ENCODE data around the gene PODXL2.
A peak's percentile ranks its signal among the peaks of the same experiment; 100 is the strongest.
"Not testable (repeated sequence)": the region's sequence is repeated elsewhere in the genome, so short reads cannot be mapped to it uniquely, and the experiment has no call there.

The PODXL2 gene

DNA sequence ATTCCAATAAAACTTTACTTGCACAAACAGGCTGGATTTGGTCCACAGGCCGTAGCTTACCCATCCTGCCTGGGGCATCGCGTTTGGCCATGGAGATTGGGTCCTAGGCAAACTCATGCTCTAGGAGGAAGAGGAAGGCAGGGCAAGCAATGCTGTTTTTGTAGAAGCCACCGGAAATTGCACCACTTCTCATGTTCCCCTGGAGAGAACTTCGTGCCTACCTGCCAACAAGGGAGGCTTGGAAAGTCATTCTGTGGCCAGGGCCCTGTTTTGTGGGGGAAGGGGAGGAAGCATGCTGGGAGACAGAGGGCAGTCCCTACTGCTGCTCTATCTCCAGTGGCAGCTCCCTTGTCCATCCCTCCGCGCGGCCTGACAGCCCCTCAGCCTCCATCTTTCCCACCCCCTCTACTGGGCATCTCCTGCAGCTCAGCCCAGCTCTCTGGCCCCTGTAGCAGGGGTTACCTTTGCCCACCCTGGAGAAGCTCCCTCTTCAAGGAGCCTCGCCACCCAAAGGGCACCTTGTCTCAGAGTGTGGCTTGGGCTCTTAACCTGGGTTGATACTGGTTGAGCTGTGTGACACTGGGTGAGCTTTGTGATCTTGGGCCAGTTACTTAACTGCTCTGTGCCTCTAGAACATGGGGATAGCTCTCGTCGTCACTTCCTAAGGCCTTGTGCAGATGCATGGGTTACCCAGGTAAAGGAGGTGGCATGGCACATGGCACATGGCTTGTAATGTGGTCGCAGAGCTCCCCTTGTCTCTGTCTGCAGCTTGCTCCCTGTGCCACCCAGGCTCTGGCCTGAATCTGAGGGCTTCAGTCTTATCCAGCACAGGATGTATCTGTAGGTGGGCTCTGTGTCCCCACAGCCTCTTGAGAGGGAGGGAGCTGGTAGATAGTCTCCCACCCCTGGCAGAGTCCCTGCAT, 49.9 kb downstream of the PODXL2 start:
- H3K4me3 ChIP-seq (ENCODE audit: low read depth, low read length): no peak overlapping the region
- H3K36me3 ChIP-seq (replicated peaks): no peaks in the 10 kb centered on the region
- H3K27me3 ChIP-seq (replicated peaks): no peaks in the 10 kb centered on the region
- DNase-seq: no peak
- in situ Hi-C loops (cut with HindIII; ENCODE audit: low pct_ligation_motif_present, low sequenced_read_pairs): no loop called here
- H3K27ac ChIP-seq: no peak overlapping the region
- TF ChIP-seq, protein P1, sequence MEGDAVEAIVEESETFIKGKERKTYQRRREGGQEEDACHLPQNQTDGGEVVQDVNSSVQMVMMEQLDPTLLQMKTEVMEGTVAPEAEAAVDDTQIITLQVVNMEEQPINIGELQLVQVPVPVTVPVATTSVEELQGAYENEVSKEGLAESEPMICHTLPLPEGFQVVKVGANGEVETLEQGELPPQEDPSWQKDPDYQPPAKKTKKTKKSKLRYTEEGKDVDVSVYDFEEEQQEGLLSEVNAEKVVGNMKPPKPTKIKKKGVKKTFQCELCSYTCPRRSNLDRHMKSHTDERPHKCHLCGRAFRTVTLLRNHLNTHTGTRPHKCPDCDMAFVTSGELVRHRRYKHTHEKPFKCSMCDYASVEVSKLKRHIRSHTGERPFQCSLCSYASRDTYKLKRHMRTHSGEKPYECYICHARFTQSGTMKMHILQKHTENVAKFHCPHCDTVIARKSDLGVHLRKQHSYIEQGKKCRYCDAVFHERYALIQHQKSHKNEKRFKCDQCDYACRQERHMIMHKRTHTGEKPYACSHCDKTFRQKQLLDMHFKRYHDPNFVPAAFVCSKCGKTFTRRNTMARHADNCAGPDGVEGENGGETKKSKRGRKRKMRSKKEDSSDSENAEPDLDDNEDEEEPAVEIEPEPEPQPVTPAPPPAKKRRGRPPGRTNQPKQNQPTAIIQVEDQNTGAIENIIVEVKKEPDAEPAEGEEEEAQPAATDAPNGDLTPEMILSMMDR (IDR thresholded peaks at IDR 0.05; ENCODE audit: low read depth, low read length, missing control alignments): no peak

DNA sequence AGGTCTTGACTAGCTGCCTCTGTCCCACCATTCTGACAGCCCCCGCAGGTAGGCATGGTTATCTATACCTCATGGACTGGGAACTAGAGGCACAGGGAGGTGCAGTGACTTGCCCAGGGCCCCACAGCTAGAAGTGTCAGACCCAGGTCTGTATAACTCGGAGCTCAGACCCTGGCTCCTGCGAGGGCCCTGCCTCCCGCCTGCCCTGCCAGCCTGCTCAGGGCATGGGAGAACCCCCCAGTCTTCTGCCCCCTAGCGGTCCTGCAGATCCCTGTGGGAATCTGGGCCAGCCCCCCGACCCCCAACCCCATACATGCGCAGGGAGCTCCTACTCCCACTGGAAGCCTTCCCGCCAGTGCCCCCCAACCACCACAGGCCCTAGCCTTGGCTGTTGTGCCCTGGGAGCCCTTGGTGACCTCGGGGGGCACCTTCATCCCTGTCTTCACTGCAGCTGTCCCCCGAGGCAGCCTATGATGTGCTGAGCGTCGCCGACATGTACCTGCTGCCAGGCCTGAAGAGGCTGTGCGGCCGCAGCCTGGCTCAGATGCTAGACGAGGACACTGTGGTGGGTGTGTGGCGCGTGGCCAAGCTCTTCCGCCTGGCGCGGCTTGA, 50.7 kb downstream of the PODXL2 start:
- no peak for DNase-seq
- TF ChIP-seq, protein P1 (IDR thresholded peaks at IDR 0.05; ENCODE audit: low read depth, low read length, missing control alignments): peak; percentile 52
- Histone ChIP-seq H3K4me3 (ENCODE audit: low read depth, low read length) (no peak overlapping the region), H3K36me3 (replicated peaks) (no peaks in the 10 kb centered on the region), H3K27ac (no peak overlapping the region), H3K27me3 (replicated peaks) (no peaks in the 10 kb centered on the region)
- in situ Hi-C loops (cut with HindIII; ENCODE audit: low pct_ligation_motif_present, low sequenced_read_pairs): no loop called here

DNA sequence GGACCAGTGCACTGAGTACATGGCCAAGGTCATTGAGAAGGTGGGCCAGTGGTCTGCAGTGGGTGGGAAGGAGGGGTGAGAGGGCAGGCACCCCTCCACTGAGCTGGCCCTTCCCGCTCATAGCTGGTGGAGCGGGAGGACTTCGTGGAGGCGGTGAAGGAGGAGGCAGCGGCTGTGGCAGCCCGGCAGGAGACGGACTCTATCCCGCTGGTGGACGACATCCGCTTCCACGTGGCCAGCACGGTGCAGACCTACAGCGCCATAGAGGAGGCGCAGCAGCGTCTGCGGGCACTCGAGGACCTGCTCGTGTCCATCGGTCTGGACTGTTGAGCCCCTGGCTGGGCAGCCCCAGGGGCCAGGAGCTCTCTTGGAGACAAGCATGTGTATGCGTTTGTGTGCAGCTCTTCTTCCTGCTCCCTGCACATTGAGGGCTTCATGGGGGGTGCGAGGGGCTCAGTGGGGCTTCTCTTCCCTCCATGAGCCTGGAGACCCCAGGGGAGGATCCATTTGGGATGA, 51.2 kb downstream of the PODXL2 start:
- in situ Hi-C loops (cut with HindIII; ENCODE audit: low pct_ligation_motif_present, low sequenced_read_pairs): no loop called here
- TF ChIP-seq, protein P1 (IDR thresholded peaks at IDR 0.05; ENCODE audit: low read depth, low read length, missing control alignments): no peak
- Histone ChIP-seq H3K27ac (no peak overlapping the region), H3K4me3 (ENCODE audit: low read depth, low read length) (no peak overlapping the region), H3K27me3 (replicated peaks) (no peaks in the 10 kb centered on the region), H3K36me3 (replicated peaks) (no peaks in the 10 kb centered on the region)
- no peak for DNase-seq

DNA sequence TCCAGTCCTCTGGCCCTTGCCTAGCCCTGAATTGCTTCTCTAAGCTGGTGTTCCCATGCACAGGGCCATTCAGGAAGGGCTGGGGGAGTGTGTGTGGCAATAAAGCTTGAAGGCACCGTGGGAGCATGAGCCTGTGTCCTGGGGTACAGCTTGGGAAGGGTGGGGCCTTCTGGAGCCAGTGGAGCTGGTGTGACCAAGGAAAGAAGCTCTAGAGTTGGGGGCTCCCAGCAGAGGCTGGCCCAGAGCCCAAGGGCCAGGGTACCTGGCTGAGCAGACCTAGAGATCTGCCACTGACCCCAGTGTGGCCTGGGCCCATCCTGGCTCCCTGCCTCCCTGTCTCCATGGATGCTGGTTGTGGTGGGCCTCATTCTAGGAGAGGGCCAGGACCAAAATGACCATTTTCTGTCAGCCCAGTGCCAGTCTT, 51.8 kb downstream of the PODXL2 start:
- H3K36me3 ChIP-seq (replicated peaks): no peaks in the 10 kb centered on the region
- H3K27ac ChIP-seq: no peak overlapping the region
- H3K4me3 ChIP-seq (ENCODE audit: low read depth, low read length): no peak overlapping the region
- TF ChIP-seq, protein P1 (IDR thresholded peaks at IDR 0.05; ENCODE audit: low read depth, low read length, missing control alignments): no peak
- DNase-seq: no peak
- H3K27me3 ChIP-seq (replicated peaks): no peaks in the 10 kb centered on the region
- in situ Hi-C loops (cut with HindIII; ENCODE audit: low pct_ligation_motif_present, low sequenced_read_pairs): no loop called here

DNA sequence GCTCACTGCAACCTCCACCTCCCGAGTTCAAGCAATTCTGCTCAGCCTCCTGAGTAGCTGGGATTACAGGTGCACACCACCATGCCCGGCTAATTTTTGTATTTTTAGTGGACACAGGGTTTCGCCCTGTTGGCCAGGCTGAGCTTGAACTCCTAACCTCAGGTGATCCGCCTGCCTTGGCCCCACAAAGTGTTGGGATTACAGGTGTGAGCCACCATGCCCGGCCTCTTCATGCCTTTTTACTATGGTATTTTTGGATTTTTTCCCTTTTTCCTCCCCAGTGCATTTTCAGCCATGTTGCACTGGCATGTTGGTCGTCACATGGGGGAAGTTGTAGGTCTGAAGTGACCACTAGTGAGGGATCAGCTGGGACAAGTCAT, 53.2 kb downstream of the PODXL2 start:
- in situ Hi-C loops (cut with HindIII; ENCODE audit: low pct_ligation_motif_present, low sequenced_read_pairs); H3K36me3 ChIP-seq (replicated peaks); H3K27ac ChIP-seq; H3K4me3 ChIP-seq (ENCODE audit: low read depth, low read length); H3K27me3 ChIP-seq (replicated peaks); DNase-seq: not testable (repeated sequence)

DNA sequence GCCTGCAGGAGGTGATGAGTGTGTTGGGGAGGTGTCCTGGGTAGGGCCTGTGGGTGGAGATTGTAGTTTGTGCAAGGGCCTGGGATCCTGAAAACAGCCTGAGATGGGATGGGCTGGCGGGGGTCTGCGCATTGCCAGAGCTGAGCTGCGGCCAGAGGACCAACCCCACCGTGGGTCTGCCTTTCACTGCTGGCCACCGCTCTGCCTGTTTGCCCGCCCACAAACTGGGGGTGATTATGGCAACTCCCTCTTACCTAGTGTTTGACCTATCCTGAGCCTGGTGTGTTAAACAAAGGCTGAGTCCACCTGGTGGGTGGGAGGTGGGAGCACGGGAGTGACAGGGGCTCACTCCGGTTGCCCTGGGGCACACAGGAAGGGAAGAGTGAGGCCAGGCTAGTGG, 53.6 kb downstream of the PODXL2 start:
- H3K27me3 ChIP-seq (replicated peaks): no peaks in the 10 kb centered on the region
- TF ChIP-seq, protein P1 (IDR thresholded peaks at IDR 0.05; ENCODE audit: low read depth, low read length, missing control alignments): peak; percentile 2
- in situ Hi-C loops (cut with HindIII; ENCODE audit: low pct_ligation_motif_present, low sequenced_read_pairs): no loop called here
- H3K27ac ChIP-seq: no peak overlapping the region
- no peaks in the 10 kb centered on the region for H3K36me3 ChIP-seq (replicated peaks)
- no peak for DNase-seq
- H3K4me3 ChIP-seq (ENCODE audit: low read depth, low read length): no peak overlapping the region
